HTR-8/SVneo (cell line): ENCODE measurements around the gene STXBP2.

Experiments
- DNase-seq: peaks from one replicate; pipeline ENCODE4 v3.0.0; 2011; ENCODE audit warnings: low spot score, mixed read lengths; ENCODE audit not compliant: insufficient read length
- FAIRE-seq: peaks from 2 replicates; lab custom pipeline; 2011; peaks lifted over from hg19 to GRCh38; lab: Jason Lieb, UNC

The STXBP2 gene

DNA sequence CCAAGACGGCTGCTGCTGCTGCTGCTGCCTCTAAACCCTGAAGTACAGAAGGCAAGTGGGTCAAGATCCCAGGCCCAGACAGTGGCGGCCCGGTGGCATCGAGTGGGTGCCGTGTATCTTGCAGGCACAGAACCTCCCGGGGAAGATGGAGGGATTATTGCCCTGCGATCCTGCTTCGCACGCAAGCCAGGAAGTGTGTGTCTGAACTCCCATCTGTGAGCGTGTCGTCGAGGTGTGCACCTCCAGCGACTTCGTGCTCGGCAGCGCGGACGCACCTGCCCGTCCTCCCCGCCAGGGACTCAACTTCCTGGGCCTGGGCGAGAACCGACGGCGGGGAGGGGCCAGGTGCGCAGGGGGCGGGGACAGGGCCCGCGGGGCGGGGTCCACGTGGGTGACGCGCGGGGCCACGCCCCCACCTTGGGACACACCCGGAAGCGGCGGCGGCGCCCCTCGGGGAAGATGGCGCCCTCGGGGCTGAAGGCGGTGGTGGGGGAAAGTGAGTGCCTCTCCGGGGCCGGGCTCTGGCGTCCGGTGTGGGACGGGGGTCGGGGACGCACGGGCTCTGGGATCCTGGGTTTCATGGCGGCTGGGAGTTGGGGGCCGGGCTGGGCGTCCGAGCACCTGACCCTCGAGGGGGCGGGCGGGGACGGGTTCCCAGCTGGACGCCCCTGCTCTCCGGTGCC, at the start of gene STXBP2:
Gene STXBP2 (plus strand): TSS at position 420 of the 683 bp plus-strand sequence. CDS start 40 bp downstream, at position 460.
- no peak for DNase-seq
- no peak for FAIRE-seq

DNA sequence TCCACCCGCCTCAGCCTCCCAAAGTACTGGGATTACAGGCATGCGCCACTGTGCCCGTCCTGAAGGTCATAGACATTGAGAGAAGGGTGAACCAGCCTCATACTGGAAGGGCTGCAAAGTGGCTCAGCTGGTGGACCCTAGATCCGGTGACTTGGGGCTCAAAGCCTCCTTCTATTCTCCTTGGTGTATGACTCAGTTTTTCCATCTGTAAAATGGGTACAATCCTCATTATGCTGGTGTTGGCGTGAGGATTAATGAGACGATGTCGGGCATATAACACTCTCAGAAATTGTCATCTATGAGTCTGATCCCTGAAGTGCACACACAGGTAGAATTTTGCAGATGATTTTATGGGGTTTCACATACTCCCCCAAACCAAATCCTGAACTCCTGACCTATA, 47.1 kb upstream of the STXBP2 start:
- peak; percentile 28 for FAIRE-seq
- DNase-seq, result no peak

- no peak for DNase-seq
- FAIRE-seq, result no peak
Measured at GRCh38 chr19:7590256-7590655, 46.7 kb upstream of the STXBP2 start.

- peak; percentile 53 for DNase-seq
- peak; percentile 71 for FAIRE-seq
Measured at GRCh38 chr19:7595466-7596133, 41.3 kb upstream of the STXBP2 start, which contains the start of gene CAMSAP3. TSS of gene CAMSAP3 (plus strand) at chr19:7595863. CDS start at chr19:7596003, 140 bp downstream.

DNA sequence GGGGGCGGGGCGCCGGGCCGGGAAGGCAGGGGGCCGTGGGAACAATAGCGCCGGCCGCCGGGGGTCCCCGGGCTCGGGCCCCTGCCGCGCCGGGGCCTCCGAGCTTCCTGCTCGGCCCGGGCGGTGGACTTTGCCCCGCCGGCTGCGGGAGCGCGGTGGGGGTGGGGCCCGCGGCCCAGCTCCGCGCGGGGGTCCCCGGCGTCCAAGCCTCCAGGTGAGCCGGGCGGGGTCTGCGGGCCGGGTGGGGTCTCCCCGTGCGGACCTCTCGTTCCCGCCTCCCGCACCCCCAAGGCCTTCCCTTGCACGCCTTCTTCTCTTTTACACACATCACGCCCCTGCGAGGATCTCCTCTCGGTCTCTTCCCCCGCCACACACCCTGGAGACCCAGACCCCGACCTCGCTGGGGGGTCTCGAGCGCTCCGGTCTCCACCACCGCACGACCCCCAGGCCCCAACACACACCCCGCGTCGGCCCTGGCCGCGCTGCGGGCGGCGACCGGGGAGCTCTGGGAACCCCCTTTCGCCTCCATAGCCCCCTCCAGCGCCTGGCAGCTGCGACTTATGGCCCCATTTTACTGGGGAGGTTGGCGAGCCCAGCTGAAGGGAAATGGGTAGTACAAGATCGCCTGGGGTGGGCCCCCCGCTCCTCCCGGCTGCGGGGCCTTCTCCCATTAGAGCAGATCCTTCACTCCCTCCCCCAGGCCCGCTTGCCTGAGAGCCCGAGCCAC, 40.5 kb upstream of the STXBP2 start:
- FAIRE-seq, result no peak

GRCh38 chr19:7597689-7598088, 39.2 kb upstream of the STXBP2 start:
- DNase-seq, result no peak
- FAIRE-seq, result no peak

More for the DNA sequence above, 40.5 kb upstream of the STXBP2 start:
- no peak for DNase-seq

GRCh38 chr19:7598180-7598579, 38.7 kb upstream of the STXBP2 start:
- FAIRE-seq, result no peak
- no peak for DNase-seq

DNA sequence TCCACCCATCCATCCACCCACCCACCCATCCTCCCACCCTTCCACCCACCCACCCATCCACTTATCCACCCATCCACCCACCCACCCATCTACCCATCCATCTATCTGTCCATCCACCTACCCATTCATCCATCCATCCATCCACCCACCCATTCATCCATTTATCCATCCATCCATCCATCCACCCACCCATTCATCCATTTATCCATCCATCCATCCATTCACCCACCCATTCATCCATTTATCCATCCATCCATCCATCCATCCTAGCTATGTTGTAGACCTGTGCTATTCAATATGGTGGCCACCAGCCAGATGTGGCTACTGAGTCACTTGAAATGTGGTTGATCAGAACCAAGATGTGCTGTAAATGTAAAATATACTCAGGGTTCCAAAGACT, 36.2 kb upstream of the STXBP2 start:
- FAIRE-seq (no peak), DNase-seq (no peak)

- no peak for FAIRE-seq
- DNase-seq, result no peak
Measured at GRCh38 chr19:7602240-7602934, 34.5 kb upstream of the STXBP2 start.

DNA sequence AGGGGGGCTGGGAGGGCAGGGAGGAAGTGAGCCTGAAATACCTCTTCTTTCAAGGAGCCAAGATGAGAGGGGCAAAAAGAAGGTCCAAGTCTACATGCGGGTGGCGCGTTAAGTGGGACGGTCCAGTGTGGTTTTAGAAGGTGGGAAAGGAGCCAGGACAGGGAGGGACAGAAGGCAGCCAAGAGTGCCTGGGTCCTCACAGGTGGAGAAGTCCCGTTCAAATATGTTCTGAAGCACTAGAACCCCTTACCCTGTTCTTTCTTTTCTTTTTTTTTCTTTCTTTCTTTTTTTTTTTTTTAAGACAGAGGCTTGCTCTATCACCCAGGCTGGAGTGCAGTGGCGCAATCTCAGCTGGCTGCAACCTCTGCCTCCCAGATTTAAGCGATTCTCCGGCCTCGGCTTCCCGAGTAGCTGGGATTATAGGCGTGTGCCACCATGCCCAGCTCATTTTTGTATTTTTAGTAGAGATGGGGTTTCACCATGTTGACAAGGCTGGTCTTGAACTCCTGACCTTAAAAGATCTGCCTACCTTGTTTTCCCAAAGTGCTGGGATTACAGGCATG, 33.9 kb upstream of the STXBP2 start:
- DNase-seq (no peak), FAIRE-seq (no peak)

DNA sequence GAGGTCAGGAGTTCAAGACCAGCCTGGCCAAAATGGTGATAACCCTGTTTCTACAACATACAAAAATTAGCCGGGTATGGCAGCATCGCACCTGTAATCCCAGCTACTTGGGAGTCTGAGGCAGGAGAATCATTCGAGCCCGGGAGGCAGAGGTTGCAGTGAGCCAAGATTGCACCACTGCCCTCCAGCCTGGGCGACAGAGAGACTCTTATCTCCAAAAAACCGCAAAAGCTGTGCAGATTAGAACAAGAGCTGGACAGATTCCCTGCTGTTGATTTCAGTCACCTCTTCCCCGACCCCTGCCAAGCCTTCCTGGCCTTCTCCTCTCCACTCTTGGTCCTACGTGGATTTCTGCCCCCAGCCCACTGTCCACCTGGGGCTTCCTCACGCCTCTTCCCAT, 33.0 kb upstream of the STXBP2 start:
- FAIRE-seq (no peak), DNase-seq (no peak)

DNA sequence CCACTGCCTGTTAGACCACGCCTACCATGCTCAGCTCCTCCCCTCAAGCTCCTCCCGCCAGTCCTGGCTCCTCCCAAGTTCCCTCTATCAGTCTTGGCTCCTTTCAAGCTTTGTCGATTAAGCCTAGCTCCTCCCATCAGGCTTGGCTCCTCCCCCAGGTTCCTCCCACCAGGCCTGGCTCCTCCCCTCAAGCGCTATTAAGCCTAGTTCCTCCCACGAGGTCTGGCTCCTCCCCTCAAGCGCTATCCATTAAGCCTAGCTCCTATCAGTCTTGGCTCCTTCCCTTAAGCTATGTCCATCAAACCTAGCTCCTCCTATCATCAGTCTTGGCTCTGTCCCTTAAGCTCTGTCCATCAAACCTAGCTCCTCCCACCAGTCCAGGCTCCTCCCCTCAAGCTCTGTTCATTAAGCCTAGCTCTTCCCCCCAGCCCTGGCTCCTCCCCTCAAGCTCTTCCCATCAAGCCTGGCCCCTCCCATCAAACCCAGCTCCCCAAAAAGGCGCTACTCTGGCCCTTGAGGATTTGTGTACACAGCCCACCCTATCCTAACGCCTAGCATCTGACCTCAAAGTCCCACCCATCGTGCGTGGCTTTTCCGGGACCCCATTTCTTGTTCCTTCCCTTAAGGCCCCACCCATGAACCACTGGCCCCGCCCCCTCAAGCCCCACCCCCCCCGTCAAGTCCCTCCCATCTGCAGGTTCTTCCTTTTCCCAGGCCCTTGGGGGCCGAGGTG, 31.3 kb upstream of the STXBP2 start:
- FAIRE-seq, result no peak

GRCh38 chr19:7606289-7606688, 30.6 kb upstream of the STXBP2 start:
- FAIRE-seq, result no peak
- DNase-seq, result no peak

More for the DNA sequence above, 31.3 kb upstream of the STXBP2 start:
- DNase-seq, result no peak

DNA sequence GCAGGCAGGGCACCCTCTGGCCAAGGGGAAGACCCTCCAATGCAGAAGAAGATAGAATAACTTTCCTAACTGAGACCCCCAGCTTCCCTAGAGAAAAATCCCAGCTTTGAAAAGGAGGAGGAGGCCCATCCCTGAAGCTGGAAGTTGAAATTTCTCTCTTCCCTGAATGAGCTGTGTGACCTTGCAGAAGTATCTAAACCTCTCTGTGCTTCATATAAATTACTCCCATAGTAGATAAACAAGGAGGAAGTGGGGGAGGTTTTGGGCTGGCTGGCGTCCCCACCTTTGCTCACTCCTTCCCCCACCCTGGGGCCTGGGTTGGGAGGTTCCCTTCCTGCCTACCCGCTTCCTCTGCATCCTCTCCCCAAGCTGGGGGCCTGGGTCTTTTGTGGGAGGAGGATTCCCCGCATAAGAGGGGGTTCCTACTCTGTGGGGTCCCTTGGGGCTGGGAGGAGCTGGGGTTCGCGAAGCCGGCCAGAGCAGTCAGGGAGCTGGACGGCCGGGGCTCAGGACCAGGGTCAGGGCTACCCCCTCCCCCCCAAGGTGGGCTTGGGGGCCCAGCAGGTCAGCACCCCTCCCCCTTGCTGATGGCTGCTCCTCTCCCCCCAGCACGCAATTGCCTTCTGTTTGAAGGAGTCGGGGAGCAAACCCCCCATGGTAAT, 29.6 kb upstream of the STXBP2 start:
- FAIRE-seq (no peak), DNase-seq (no peak)

DNA sequence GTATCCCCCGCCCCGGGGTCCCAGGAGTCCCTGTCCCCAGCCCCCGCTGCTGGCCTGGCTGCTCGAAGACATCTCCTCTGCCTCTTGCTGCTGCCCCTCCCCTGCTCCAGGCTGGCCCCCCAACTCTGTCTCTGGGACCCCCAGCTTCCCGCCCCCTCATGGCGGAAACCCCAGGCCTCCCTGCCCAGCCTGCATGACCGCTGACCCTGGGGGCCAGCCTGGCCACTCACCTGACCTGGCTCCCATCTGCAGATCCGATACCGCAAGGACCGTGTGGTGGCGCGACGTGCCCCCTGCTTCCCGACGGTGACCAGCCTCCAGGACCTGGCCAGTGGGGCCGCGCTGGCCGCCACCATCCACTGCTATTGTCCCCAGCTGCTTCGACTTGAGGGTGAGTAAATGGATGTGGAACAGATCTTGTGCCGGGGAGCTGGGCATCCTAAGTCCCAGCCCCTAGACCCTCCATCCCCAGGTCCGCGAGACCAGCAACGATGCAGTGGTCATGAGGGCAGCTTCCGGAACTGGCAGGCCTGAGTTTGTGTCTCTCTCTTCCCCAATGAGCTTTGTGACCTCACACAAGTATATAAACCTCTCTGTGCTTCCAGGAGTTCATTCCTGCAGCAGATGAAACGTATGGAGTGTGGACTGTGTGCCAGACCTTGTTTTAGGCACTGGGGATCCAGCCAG, 28.9 kb upstream of the STXBP2 start:
- DNase-seq, result no peak
- FAIRE-seq, result no peak

- no peak for DNase-seq
- no peak for FAIRE-seq
Measured at GRCh38 chr19:7610491-7611240, 26.2 kb upstream of the STXBP2 start.

DNA sequence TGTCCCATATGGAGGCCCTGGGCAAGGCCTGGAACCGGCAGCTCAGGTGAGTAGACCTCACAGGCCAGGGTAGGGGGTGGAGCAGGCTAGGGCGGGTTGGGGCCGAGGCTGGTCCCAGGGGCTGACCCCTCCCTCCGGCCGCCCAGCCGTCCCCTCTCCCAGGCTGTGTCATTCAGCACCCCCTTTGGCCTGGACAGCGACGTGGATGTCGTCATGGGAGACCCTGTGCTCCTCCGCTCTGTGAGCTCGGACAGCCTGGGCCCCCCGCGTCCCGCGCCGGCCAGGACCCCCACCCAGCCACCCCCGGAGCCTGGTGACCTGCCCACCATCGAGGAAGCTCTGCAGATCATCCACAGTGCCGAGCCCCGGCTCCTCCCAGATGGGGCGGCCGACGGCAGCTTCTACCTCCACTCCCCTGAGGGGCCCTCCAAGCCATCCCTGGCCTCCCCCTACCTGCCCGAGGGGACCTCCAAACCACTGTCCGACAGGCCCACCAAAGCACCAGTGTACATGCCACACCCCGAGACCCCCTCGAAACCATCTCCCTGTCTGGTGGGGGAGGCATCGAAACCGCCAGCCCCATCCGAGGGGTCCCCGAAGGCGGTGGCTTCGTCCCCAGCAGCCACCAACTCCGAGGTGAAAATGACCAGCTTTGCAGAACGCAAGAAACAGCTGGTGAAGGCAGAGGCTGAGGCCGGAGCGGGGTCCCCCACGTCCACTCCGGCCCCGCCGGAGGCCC, 25.2 kb upstream of the STXBP2 start:
- FAIRE-seq (no peak), DNase-seq (no peak)
